Fibroblast of the conjunctiva (primary cell): ENCODE data around the gene MRPS2.

ENCODE experiments used
- DNase-seq: peaks from one replicate; pipeline ENCODE4 v3.0.0-alpha.2; 2010; ENCODE audit warnings: low read depth

The MRPS2 gene

GRCh38 chr9:135480071-135480939 is 20.2 kb upstream of the MRPS2 start:
- DNase-seq, result no peak

DNA sequence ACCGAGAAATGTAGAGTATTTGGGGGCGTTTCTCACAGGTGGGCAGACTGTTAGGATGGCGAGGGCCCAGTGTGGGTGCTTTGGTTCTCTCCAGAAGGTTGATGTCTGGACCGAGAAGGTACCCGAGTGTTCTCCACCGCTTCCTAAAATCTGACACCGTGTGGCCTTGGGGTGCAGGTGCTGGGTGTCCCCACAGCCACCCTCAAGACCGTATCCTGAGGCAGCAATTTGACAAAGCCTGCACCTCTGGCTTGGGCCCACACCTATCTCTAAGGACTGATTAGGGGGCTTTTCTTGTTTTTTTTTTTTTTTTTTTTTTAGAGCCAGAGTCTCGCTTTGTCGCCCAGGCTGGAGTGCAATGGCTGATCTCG is 19.6 kb upstream of the MRPS2 start:
- no peak for DNase-seq

GRCh38 chr9:135482015-135482754 is 18.3 kb upstream of the MRPS2 start:
- no peak for DNase-seq

DNA sequence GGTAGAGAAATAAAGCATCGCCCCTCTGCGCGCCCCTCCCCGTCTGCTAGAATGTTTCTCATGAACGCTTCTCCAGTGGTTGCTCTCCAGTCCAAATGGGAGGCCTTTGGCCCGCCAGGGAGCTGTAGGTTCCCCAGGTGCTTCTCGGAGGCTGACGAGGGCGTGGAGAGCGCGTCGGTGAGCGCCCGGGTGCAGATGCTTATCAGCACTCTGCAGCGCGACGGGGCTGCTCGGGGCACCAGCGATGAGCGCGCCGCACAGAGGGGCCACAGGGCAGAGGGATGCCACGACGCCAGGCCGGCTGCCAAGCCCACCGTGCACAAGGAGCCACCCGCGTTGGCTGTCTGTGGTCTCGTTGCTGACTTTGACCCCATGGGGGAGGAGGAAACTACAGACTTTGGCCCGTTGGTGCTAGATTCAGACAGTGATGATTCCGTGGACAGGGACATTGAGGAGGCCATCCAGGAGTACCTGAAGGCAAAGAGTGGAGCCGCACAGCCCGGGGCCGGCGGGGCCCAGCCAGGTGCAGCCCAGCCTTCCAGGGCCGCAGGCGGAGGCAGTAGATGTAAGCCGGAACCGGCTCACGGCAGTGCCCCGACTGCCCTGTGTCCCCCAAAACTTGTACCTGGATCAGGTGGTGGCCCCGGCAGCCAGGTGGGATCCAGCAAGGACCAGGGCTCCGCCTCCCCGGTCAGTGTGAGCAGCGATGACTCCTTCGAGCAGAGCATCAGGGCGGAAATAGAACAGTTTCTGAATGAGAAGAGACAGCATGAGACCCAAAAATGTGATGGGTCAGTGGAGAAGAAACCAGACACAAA is 15.8 kb upstream of the MRPS2 start:
- no peak for DNase-seq

- DNase-seq, result no peak
Measured at GRCh38 chr9:135485385-135485784, 15.1 kb upstream of the MRPS2 start.

DNA sequence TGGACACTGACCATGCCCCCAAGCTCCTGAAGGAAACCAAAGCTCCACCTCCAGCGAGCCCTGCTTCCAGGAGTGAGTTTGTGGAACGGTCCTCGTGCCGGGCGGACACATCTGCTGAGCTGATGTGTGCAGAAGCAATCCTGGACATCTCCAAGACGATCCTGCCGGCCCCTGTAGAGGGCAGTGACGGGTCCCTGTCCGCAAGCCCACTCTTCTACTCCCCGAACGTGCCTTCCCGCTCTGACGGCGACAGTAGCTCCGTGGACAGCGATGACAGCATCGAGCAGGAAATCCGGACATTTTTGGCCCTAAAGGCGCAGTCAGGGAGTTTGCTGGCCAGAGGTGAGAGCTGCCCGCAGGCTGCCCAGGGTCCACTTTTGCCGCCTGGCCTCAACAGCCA is 14.7 kb upstream of the MRPS2 start:
- DNase-seq, result no peak

GRCh38 chr9:135486267-135487065 is 14.0 kb upstream of the MRPS2 start:
- no peak for DNase-seq

- no peak for DNase-seq
Measured at GRCh38 chr9:135487281-135488012, 13.0 kb upstream of the MRPS2 start.

DNA sequence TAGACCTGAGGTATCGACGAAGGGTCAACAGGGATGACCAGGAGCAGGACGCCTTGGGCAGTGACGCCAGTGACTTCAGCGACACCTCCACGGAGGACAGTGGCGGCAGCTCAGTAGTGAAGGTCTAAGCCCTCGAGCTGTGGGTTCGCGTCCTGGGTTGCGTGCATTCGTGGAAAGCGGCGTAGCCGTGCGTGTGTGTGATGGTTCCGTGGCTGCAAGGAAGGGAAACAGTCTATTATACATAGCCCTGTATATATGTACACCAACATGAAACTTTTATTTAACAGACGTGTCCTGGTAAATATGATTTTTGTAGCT is 12.5 kb upstream of the MRPS2 start:
- no peak for DNase-seq

- DNase-seq, result no peak
Measured at GRCh38 chr9:135488527-135488926, 12.0 kb upstream of the MRPS2 start.

- no peak for DNase-seq
Measured at GRCh38 chr9:135489188-135489906, 11.1 kb upstream of the MRPS2 start.

GRCh38 chr9:135490166-135490870 is 10.2 kb upstream of the MRPS2 start:
- no peak for DNase-seq

DNA sequence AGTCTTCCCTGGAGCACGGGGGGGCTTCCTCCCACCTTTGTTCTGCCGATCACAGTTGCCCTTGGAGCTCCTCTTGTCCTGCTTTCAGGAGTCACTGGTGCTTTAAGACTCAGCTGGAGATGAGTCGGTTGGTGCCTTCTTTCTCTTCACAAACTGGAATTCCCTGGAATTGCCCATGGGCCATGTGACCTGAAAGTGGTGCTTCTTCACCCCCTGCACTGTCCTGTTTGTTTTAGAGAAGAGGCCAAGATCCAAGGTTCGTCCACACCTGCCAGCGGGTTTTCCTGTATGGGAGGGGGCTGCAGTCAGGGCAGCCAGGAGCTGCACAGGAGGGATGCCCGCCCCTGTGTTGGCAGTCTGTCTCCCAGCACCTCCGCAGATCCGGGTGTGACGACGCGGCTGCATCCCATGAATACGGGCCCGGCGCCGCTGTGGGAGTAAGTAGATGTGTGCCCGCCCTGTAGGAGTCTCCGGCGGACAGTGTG is 9.5 kb upstream of the MRPS2 start:
- DNase-seq, result no peak

GRCh38 chr9:135491764-135492163 is 8.7 kb upstream of the MRPS2 start:
- DNase-seq, result no peak

GRCh38 chr9:135492886-135493669 is 7.4 kb upstream of the MRPS2 start:
- DNase-seq, result no peak

GRCh38 chr9:135494791-135495559 is 5.5 kb upstream of the MRPS2 start:
- no peak for DNase-seq

- DNase-seq, result no peak
Measured at GRCh38 chr9:135498381-135499126, 1.9 kb upstream of the MRPS2 start.
